SK-N-SH (cell line): ENCODE data around the gene LIME1. TPM values are rescaled to one million over a fixed set of nuclear protein-coding genes. Genes with fewer than 3 reads are reported as not detected.

Source experiments
- CTCF ChIA-PET: fragments of 300-600, 350-600 bp; formaldehyde crosslinking; extraction: SDS; loops from one replicate; lab custom pipeline; 2021; lab: Yijun Ruan, JAX
- POLR2A ChIA-PET: fragments of 350-600 bp; sonication (Branson Sonifier 250); formaldehyde crosslinking; extraction: SDS; loops from one replicate; lab custom pipeline; 2020; ENCODE audit warnings: antibody characterized with exemption, inconsistent platforms; lab: Yijun Ruan, JAX
- DNase-seq: peaks from one replicate; pipeline ENCODE4 v3.0.0; 2012
- H2AFZ ChIP-seq: fragments of 200-600 bp; sonication (generic); 2 replicates; pipeline ENCODE4 v1.8.1; 2016; ENCODE audit warnings: antibody characterized with exemption, mild to moderate bottlenecking, low read depth
- H3F3A ChIP-seq: fragments of 200-600 bp; sonication (generic); replicated peaks from 2 replicates; pipeline ENCODE3; 2016; ENCODE audit warnings: antibody characterized with exemption, mild to moderate bottlenecking; ENCODE audit not compliant: insufficient read depth
- H3K27ac ChIP-seq, 2 experiments: fragments of 200-500 bp in 1 of 2; fragments of 200-600 bp in 1 of 2; sonication (Bioruptor generic) in 1 of 2; sonication (generic), shearing (Covaris generic) in 1 of 2; 2 replicates each; pipeline versions ENCODE4 v1.5.1 to v1.6.1; 2014 to 2016; ENCODE audit warnings: low read depth in 2 of 2, inconsistent platforms in 1 of 2, low read length in 1 of 2, mild to moderate bottlenecking in 1 of 2, mixed read lengths in 1 of 2
- H3K27me3 ChIP-seq: fragments of 200-600 bp; sonication (generic), shearing (Covaris generic); 2 replicates; pipeline ENCODE4 v1.6.1; 2016; ENCODE audit warnings: mixed run types; ENCODE audit not compliant: insufficient read depth
- H3K36me3 ChIP-seq, 2 experiments: fragments of 200-500 bp in 1 of 2; fragments of 200-600 bp in 1 of 2; sonication (Bioruptor generic) in 1 of 2; sonication (generic) in 1 of 2; replicated peaks in 1 of 2; 2 replicates each; pipeline versions ENCODE3 to v1.5.1; 2014 to 2016; ENCODE audit warnings: low read length in 1 of 2, mild to moderate bottlenecking in 1 of 2; ENCODE audit not compliant: insufficient read depth in 2 of 2, control insufficient read depth in 1 of 2
- H3K4me1 ChIP-seq, 2 experiments: fragments of 200-500 bp in 1 of 2; fragments of 200-600 bp in 1 of 2; sonication (Bioruptor generic) in 1 of 2; sonication (generic), shearing (Covaris generic) in 1 of 2; 2 replicates each; pipeline versions ENCODE4 v1.5.1 to v1.6.1; 2014 to 2016; ENCODE audit warnings: low read depth in 1 of 2, low read length in 1 of 2, mixed run types in 1 of 2; ENCODE audit not compliant: insufficient read depth in 2 of 2, control insufficient read depth in 1 of 2
- H3K4me2 ChIP-seq: fragments of 200-600 bp; sonication (generic), shearing (Covaris generic); 2 replicates; pipeline ENCODE4 v1.6.1; 2017; ENCODE audit warnings: mixed run types
- H3K4me3 ChIP-seq, 2 experiments: fragments of 200-500 bp in 1 of 2; fragments of 200-600 bp in 1 of 2; sonication (Bioruptor generic) in 1 of 2; sonication (generic), shearing (Covaris generic) in 1 of 2; 2 replicates each; pipeline versions ENCODE4 v1.5.1 to v1.8.1; 2014 to 2016; ENCODE audit warnings: low read depth in 2 of 2, inconsistent platforms in 1 of 2, low read length in 1 of 2, mild to moderate bottlenecking in 1 of 2, mixed read lengths in 1 of 2, moderate library complexity in 1 of 2
- H3K79me2 ChIP-seq: fragments of 200-600 bp; sonication (generic); 2 replicates; pipeline ENCODE4 v1.8.1; 2017; ENCODE audit warnings: mild to moderate bottlenecking; ENCODE audit not compliant: insufficient read depth
- H3K9ac ChIP-seq: fragments of 200-600 bp; sonication (generic); 2 replicates; pipeline ENCODE4 v1.6.1; 2017; ENCODE audit warnings: mixed run types
- H3K9me2 ChIP-seq: fragments of 200-600 bp; sonication (generic); 2 replicates; pipeline ENCODE4 v1.6.1; 2017; ENCODE audit warnings: mixed run types
- H3K9me3 ChIP-seq: fragments of 200-600 bp; sonication (generic); 2 replicates; pipeline ENCODE4 v1.6.1; 2017; ENCODE audit warnings: mixed run types, mild to moderate bottlenecking, moderate library complexity
- H4K20me1 ChIP-seq: fragments of 200-600 bp; sonication (generic); 2 replicates; pipeline ENCODE4 v1.6.1; 2017; ENCODE audit warnings: mild to moderate bottlenecking, mixed run types; ENCODE audit not compliant: insufficient read depth
- FOXJ3 ChIP-seq: sonication (generic); formaldehyde crosslinking; IDR thresholded peaks from 2 replicates; pipeline ENCODE4 v1.5.1; 2020; ENCODE audit warnings: mild to moderate bottlenecking, missing genetic modification reagents
- FOXM1 ChIP-seq: IDR thresholded peaks from 2 replicates; pipeline ENCODE4 v1.4.0; 2012; ENCODE audit warnings: low read depth, mild to moderate bottlenecking
- GABPA ChIP-seq: IDR thresholded peaks from 2 replicates; pipeline ENCODE4 v1.4.0; 2012; ENCODE audit warnings: low read depth, mild to moderate bottlenecking
- GATA2 ChIP-seq: sonication (generic); formaldehyde crosslinking; IDR thresholded peaks from 2 replicates; pipeline ENCODE4 v1.5.0; 2020; ENCODE audit warnings: mild to moderate bottlenecking, missing genetic modification reagents
- MEF2A ChIP-seq: IDR thresholded peaks from 2 replicates; pipeline ENCODE4 v1.4.0; 2012; ENCODE audit warnings: low read depth, borderline replicate concordance
- NFIC ChIP-seq: IDR thresholded peaks from 2 replicates; pipeline ENCODE4 v1.4.0; 2012; ENCODE audit warnings: borderline replicate concordance
- POLR2AphosphoS5 ChIP-seq: IDR thresholded peaks from 2 replicates; pipeline ENCODE4 v1.6.1; 2012; ENCODE audit warnings: low read depth, low read length
- RFX5 ChIP-seq: IDR thresholded peaks from 2 replicates; pipeline ENCODE4 v1.6.1; 2012; ENCODE audit warnings: mild to moderate bottlenecking, improper control_type of control experiment, low read length
- SMC3 ChIP-seq: IDR thresholded peaks from 2 replicates; pipeline ENCODE4 v1.6.1; 2012; ENCODE audit warnings: low read depth, low read length, improper control_type of control experiment
- TCF12 ChIP-seq: IDR thresholded peaks from 2 replicates; pipeline ENCODE4 v1.4.0; 2012
- TEAD4 ChIP-seq: IDR thresholded peaks from 2 replicates; pipeline ENCODE4 v1.4.0; 2012; ENCODE audit warnings: mild to moderate bottlenecking, borderline replicate concordance; ENCODE audit not compliant: insufficient read depth
- YY1 ChIP-seq: IDR thresholded peaks from 2 replicates; pipeline ENCODE4 v1.4.0; 2012; ENCODE audit warnings: low read depth, mild to moderate bottlenecking
- WGBS: methylation state at CpG from one replicate; pipeline ENCODE4 v1.1.6; 2017; ENCODE audit warnings: low lambda C conversion rate; 5-methylcytosine and 5-hydroxymethylcytosine counted together
- polyA plus RNA-seq, 3 experiments: library from polyadenylated mRNA; depleted of rRNA; stranded (reverse); fragments of >200 nt; gene quantifications; 2 replicates each; pipeline ENCODE4 v1.2.3, GENCODE V29; 2012
- TF ChIP-seq, protein P1 (sequence below): IDR thresholded peaks from 2 replicates; pipeline ENCODE4 v1.4.0; 2012; ENCODE audit warnings: low read depth, borderline replicate concordance
- TF ChIP-seq, protein P2 (sequence below): IDR thresholded peaks from 2 replicates; pipeline ENCODE4; 2012
- TF ChIP-seq, protein P3 (sequence below): IDR thresholded peaks from 2 replicates; pipeline ENCODE4 v1.4.0; 2012; ENCODE audit warnings: low read depth, borderline replicate concordance

Gene LIME1
- polyA plus RNA-seq (2012; rRNA removed) = 10.9 and 12.3 TPM in 2 replicates
- polyA plus RNA-seq (2012; cell fraction: cytosol; rRNA removed) = 1.0 and 2.1 TPM in 2 replicates
- 118 and 180 TPM in 2 replicates for polyA plus RNA-seq (2012; cell fraction: nucleus; rRNA removed)

DNA sequence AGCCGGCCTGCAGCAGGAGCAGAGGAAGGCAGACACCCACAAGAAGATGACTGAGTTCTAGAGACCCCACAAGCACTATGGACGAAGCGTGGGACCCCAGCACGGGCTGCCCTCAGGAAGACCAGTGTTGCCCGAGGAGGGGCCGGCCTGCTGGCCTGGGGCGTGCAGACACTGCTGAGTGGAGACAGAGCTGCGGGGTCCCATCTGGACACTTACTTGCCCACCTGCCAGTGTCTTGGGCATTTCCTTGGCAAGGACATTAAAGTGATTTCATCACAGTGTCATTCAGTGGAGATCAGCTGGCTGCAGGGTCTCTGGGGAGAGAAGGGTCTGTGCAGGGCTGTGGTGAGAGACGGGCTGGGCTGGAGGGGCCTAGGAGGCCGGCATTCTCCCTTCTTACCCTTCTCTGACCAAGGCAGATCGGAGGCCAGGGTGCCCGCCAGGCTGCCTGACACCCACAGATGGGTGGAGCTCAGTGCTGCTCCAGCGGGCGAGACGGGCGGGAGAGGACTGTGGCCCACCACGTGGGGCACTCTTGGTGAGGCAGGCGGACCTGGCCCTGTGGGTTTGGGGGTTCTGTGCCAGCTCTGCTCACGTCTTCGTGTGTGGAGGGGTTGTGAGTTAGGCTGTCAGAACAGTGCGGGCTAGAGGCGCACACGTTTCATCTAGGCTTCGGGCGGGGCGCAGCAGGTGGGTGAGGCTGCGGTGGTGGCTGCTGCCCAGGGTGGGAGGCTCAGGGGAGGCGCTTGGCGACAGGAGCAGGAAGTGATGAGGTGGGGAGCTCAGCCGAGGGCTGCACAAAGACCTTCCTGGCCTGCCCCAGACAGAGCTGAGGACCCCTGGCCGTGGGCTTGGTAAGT is at the start of gene LIME1:
LIME1 (plus strand) TSS at position 806 of the 860 bp plus-strand sequence. CDS start 886 bp downstream, outside the sequence.
- H3K4me1 ChIP-seq = peaks cover 0 to 5% of the 10 kb centered on the region in 2 experiments; a peak in 1 of 4 replicates
- H3K27me3 ChIP-seq = no peaks in the 10 kb centered on the region
- H3K9ac ChIP-seq = no peak within 1 kb of the TSS
- CTCF ChIA-PET = interaction anchor here (1.4 to 1.7 kb wide), 2 partner anchors 11 to 39 kb away, joined by 3 to 6 read pairs; no protein-coding TSS in a partner anchor
- TF ChIP-seq, protein P1, sequence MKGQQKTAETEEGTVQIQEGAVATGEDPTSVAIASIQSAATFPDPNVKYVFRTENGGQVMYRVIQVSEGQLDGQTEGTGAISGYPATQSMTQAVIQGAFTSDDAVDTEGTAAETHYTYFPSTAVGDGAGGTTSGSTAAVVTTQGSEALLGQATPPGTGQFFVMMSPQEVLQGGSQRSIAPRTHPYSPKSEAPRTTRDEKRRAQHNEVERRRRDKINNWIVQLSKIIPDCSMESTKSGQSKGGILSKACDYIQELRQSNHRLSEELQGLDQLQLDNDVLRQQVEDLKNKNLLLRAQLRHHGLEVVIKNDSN = no peak
- TF ChIP-seq, protein P2, sequence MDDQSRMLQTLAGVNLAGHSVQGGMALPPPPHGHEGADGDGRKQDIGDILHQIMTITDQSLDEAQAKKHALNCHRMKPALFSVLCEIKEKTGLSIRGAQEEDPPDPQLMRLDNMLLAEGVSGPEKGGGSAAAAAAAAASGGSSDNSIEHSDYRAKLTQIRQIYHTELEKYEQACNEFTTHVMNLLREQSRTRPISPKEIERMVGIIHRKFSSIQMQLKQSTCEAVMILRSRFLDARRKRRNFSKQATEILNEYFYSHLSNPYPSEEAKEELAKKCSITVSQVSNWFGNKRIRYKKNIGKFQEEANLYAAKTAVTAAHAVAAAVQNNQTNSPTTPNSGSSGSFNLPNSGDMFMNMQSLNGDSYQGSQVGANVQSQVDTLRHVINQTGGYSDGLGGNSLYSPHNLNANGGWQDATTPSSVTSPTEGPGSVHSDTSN = no peak
- TF ChIP-seq YY1 (no peak), POLR2AphosphoS5 (no peak), RFX5 (no peak)
- TF ChIP-seq, protein P3, sequence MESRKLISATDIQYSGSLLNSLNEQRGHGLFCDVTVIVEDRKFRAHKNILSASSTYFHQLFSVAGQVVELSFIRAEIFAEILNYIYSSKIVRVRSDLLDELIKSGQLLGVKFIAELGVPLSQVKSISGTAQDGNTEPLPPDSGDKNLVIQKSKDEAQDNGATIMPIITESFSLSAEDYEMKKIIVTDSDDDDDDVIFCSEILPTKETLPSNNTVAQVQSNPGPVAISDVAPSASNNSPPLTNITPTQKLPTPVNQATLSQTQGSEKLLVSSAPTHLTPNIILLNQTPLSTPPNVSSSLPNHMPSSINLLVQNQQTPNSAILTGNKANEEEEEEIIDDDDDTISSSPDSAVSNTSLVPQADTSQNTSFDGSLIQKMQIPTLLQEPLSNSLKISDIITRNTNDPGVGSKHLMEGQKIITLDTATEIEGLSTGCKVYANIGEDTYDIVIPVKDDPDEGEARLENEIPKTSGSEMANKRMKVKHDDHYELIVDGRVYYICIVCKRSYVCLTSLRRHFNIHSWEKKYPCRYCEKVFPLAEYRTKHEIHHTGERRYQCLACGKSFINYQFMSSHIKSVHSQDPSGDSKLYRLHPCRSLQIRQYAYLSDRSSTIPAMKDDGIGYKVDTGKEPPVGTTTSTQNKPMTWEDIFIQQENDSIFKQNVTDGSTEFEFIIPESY = no peak
- DNase-seq = peak; percentile 28
- POLR2A ChIA-PET = interaction anchor here (0.6 kb wide), 1 partner anchor 39 kb away, joined by 3 read pairs; no protein-coding TSS in a partner anchor
- H3K4me3 ChIP-seq = no peak within 1 kb of the TSS
- WGBS = 100% methylated on average over 5 of the region's 31 CpGs
- H3K36me3 ChIP-seq = peaks cover 0 to 18% of the 10 kb centered on the region in 2 experiments
- peaks cover 8% of the 10 kb centered on the region; the same call in 1 of the 2 replicates for H4K20me1 ChIP-seq
- H3F3A ChIP-seq = peaks cover 17% of the 10 kb centered on the region
- peaks cover 16% of the 10 kb centered on the region for H3K79me2 ChIP-seq
- no peaks in the 10 kb centered on the region for H3K9me2 ChIP-seq
- no peak within 1 kb of the TSS for H2AFZ ChIP-seq
- no peaks in the 10 kb centered on the region for H3K9me3 ChIP-seq
- no peak within 1 kb of the TSS for H3K27ac ChIP-seq
- H3K4me2 ChIP-seq = no peak within 1 kb of the TSS

GRCh38 chr20:63687419-63688178 is 48.9 kb upstream of the LIME1 start:
- H3K4me3 ChIP-seq = no peak overlapping the region
- DNase-seq = no peak
- no peaks in the 10 kb centered on the region for H3K79me2 ChIP-seq
- H3K4me1 ChIP-seq = peaks cover 0 to 7% of the 10 kb centered on the region in 2 experiments; a peak in 2 of 4 replicates
- H3K9me3 ChIP-seq = no peaks in the 10 kb centered on the region
- no peak overlapping the region for H3K4me2 ChIP-seq
- no peaks in the 10 kb centered on the region for H3K27me3 ChIP-seq
- ChIA-PET POLR2A (interaction anchor here (0.9 kb wide), 1 partner anchor 13 kb away, joined by 3 read pairs; no protein-coding TSS in a partner anchor), CTCF (interaction anchor here (1.2 to 1.5 kb wide), 2 partner anchors 10 to 150 kb away, joined by 3 read pairs; no protein-coding TSS in a partner anchor)
- 86% methylated on average over 12 of the region's 29 CpGs for WGBS
- no peak overlapping the region for H3K27ac ChIP-seq
- no peaks in the 10 kb centered on the region for H4K20me1 ChIP-seq
- H3F3A ChIP-seq = peaks cover 6% of the 10 kb centered on the region
- no peaks in the 10 kb centered on the region for H3K36me3 ChIP-seq
- H2AFZ ChIP-seq = no peak overlapping the region
- no peak overlapping the region for H3K9ac ChIP-seq
- H3K9me2 ChIP-seq = no peaks in the 10 kb centered on the region
- TF ChIP-seq TEAD4 (no peak), GABPA (no peak), MEF2A (no peak), YY1 (no peak), POLR2AphosphoS5 (no peak), GATA2 (CRISPR knock-in tag) (no peak), FOXM1 (no peak), FOXJ3 (no peak), NFIC (no peak), SMC3 (no peak), TCF12 (no peak)
- TF ChIP-seq, protein P2 = no peak
- TF ChIP-seq, protein P3 = no peak
